Measurements from ENCODE around the gene PANX3.

DNA sequence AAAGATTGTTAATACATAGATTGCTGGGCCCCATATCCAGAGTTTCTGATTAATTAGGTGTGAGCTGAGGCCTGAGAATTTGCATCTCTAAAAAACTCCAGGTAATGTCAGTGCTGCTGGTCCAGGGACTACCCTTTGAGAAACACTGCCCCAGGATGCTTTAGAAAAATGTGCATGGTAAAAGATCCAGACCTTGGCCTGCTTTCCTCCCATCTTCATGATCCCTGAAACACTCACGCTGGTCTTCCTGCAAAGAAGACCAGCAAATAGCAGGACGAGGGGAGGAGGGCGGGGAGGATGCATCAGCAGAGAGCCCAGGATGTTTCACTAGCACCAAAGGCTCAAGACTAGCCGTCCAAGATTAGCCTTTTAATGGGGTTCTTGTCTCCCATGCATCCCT, 41.5 kb upstream of the PANX3 start, which contains the start of gene OR8A1:
- TF ChIP-seq, protein P1, sequence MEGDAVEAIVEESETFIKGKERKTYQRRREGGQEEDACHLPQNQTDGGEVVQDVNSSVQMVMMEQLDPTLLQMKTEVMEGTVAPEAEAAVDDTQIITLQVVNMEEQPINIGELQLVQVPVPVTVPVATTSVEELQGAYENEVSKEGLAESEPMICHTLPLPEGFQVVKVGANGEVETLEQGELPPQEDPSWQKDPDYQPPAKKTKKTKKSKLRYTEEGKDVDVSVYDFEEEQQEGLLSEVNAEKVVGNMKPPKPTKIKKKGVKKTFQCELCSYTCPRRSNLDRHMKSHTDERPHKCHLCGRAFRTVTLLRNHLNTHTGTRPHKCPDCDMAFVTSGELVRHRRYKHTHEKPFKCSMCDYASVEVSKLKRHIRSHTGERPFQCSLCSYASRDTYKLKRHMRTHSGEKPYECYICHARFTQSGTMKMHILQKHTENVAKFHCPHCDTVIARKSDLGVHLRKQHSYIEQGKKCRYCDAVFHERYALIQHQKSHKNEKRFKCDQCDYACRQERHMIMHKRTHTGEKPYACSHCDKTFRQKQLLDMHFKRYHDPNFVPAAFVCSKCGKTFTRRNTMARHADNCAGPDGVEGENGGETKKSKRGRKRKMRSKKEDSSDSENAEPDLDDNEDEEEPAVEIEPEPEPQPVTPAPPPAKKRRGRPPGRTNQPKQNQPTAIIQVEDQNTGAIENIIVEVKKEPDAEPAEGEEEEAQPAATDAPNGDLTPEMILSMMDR (CRISPR knock-in tag; IDR thresholded peaks at IDR 0.05), result no peak
- TF ChIP-seq SP5 (CRISPR knock-in tag; IDR thresholded peaks at IDR 0.05; ENCODE audit: borderline replicate concordance, low read depth), result no peak
